HG03439 (cell line): Measurements from ENCODE around the gene LCE1D.

Experiments used
- ATAC-seq: cut with Tn5 transposase; IDR thresholded peaks from one replicate; pipeline ENCODE4 v1.9.1; 2021; ENCODE audit warnings: mild to moderate bottlenecking, moderate library complexity; ENCODE audit not compliant: unreplicated experiment

The LCE1D gene

DNA sequence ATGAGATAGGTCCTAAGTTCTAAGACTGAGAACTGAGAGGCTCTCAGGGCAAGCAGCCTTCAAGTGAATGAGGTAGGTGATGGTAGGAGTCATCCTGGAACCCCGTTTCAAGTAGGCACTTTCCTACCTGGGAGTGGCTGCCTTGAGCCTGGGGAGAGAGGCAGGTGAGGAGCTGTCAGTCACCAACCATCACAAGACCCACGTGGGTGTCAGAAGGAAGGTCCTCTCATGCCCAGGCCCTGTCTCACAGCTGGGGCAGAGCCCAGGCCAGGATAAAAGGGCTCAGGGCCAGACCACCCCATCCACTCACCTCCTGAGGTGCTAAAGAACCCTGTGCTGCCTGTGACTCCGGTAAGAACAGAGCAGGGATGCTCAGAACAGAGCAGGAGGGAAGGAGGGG, at the start of gene LCE1D:
LCE1D (plus strand) TSS at position 301 of the 400 bp plus-strand sequence. CDS start 1,074 bp downstream, outside the sequence.
- ATAC-seq = no peak

DNA sequence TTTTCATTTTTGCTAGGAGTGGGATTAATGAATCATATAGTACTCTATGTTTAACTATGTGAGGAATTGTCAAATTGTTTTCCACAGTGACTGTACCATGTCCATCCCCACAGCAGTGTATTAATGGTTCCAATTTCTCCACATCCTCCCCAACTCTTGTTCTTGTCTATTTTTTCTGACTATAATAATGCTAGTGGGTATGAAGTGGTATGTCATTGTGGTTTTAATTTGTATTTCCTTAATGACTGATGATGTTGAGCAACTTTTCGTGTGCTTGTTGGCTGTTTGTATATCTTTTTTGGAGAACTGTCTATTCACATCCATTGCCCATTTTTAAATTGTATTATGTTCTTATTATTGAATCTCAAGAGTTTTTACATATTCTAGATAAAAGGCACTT, 48.7 kb upstream of the LCE1D start:
- no peak for ATAC-seq

DNA sequence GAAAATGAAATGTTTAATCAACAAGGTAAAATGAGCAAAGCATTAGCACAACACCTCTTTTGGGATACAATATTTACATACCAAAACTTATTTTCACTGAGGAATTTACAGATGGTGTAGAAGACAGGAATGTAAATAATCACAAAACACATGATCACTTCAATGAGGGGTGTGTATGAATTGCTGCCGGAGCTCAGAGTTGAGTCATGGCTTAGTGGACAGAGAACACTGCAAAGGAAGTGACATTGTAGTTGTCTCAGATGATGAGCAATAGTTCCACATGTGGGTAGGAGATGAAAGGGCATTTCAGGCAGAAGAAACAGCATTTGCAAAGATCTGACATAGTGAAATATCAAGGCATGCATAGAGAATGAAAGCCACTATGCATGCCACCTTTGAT, 44.3 kb upstream of the LCE1D start:
- ATAC-seq = no peak

- ATAC-seq = no peak
Measured at GRCh38 chr1:152753586-152753985, 42.9 kb upstream of the LCE1D start.

DNA sequence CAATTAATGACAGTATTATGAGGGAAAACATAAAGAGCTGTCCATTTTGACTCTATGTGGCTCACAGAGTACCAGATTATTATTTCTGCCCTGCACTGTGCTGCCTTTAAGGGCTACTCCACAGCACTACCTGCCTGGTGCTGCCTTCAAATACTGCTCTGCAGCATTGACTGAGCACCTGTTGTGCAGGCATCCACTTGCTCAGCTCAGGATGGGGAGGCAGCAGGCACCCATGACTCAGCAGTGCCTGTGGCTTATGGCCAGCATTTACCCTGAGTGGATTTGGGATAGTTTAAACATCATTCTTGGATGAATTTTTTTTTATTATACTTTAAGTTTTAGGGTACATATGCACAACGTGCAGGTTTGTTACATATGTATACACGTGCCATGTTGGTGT, 39.6 kb upstream of the LCE1D start:
- no peak for ATAC-seq

- ATAC-seq = no peak
Measured at GRCh38 chr1:152757747-152758146, 38.8 kb upstream of the LCE1D start, which contains the start of gene KPRP. TSS of gene KPRP (plus strand) at chr1:152758025. CDS start at chr1:152759589, 1,564 bp downstream.

DNA sequence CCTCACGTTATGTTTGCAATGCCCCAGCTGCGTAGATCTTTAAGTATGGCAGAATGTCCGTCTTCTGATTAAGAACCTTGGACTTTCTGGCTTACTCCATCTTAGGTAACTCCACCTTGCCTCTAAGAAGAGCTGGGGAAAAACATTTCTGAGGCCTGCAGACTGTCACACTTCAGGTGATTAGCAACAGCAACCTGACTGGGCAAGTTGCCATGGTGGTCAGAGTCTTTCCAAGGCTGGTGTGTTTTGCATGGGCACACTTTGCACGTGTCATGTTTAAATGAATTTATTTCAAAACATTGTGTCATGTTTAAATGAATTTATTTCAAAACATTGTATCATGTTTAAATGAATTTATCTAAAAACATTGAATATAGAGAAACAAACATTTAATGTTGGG, 37.9 kb upstream of the LCE1D start:
- ATAC-seq = no peak

DNA sequence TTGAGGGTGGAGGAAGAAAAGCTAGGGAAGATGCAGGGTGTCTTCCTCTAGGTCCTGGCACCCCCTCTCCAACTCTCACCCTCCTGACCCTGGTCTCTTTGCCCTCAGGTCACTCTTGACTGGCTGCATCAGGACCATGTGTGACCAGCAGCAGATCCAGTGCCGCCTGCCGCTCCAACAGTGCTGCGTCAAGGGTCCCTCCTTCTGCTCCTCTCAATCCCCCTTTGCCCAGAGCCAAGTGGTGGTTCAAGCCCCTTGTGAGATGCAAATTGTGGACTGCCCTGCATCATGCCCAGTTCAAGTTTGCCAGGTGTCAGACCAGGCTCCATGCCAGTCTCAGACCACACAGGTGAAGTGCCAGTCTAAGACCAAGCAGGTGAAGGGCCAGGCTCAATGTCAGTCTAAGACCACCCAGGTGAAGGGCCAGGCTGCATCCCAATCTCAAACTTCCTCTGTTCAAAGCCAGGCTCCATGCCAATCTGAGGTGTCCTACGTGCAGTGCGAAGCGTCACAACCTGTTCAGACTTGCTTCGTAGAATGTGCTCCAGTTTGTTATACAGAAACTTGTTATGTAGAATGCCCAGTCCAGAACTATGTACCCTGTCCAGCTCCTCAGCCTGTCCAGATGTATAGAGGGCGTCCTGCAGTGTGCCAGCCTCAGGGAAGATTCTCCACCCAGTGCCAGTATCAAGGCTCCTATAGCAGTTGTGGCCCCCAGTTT, 36.9 kb upstream of the LCE1D start:
- ATAC-seq = no peak

DNA sequence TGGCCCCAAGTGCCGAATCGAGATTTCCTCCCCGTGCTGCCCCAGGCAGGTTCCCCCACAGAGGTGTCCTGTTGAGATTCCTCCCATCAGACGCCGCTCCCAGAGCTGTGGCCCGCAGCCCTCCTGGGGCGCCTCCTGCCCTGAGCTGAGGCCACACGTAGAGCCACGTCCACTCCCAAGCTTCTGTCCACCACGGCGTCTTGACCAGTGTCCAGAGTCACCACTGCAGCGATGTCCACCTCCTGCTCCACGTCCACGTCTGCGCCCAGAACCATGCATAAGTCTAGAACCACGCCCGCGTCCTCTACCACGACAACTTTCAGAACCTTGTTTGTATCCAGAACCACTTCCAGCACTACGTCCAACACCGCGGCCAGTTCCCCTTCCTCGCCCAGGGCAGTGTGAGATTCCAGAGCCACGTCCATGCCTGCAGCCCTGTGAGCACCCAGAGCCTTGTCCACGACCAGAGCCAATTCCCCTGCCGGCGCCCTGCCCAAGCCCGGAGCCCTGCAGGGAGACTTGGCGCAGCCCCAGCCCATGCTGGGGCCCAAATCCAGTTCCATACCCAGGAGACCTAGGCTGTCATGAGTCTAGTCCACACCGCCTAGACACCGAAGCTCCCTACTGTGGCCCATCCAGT, 35.9 kb upstream of the LCE1D start:
- ATAC-seq = no peak

DNA sequence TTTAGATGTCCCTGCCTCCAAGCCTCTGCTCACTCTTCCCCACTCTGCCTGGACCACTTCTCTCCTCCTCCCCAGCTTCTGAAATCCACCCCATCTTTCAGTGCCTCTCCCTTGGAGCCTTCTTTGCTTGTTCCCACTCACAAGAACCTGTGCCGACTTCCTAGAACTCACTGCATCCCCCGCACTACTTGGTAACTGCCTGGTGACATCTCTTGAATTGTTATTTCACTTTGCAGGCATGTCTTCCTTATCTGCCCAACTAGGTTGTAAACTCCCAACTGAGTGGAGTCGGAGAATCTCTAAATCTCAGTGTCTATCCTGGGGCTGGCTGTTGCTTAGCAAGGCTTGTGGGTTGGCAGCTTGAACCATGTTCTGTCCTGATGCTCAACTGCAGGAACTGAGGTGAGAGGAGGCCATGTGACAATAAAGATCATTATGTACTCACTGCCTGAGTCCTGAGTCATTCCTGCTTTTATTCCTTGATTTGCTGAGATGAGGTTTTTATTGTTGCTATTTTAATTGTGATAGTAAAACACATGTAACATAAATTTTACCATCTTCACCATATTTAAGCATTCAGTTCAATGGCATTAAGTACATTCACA, 34.8 kb upstream of the LCE1D start:
- ATAC-seq = no peak

DNA sequence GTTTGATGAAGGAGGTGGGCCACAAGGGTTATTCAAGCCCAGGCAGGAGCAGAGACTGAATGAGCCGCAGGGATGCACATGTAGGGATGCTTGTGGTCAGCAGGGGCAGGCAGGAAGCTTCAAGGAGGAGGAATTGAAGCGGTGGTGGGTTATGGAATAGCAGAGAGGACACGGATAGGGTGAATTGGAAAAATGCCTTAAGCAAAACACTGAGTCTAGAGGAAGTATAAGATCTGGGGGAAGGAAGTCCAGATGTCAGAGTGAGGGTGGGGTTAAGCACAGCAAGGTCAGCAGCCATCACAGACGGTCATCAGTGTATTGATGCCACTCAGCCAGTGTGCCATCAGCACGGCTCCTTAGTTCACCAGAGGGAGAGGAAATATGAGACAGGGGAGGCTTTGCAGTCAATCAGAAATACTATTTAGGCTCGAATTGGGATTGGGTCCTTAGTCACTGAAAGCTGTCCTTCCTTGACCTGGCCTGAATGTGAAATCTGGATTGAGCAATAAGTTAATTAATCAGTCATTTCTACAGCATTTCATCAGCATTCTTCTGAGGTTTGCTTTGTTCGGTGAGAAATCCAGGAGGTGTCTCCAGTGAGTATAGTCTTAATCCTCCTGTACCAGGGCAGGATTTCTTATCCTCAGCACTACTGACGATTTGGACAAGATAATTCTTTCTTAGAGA, 27.5 kb upstream of the LCE1D start:
- ATAC-seq = no peak

GRCh38 chr1:152770411-152770810, 26.1 kb upstream of the LCE1D start:
- ATAC-seq = no peak

GRCh38 chr1:152774875-152775274, 21.6 kb upstream of the LCE1D start, which contains the start of gene LCE1F:
TSS of gene LCE1F (plus strand) at chr1:152775140. CDS start at chr1:152776372, 1,232 bp downstream.
- no peak for ATAC-seq

GRCh38 chr1:152776361-152776760, 20.2 kb upstream of the LCE1D start:
- no peak for ATAC-seq

- ATAC-seq = no peak
Measured at GRCh38 chr1:152777510-152778137, 18.9 kb upstream of the LCE1D start.

DNA sequence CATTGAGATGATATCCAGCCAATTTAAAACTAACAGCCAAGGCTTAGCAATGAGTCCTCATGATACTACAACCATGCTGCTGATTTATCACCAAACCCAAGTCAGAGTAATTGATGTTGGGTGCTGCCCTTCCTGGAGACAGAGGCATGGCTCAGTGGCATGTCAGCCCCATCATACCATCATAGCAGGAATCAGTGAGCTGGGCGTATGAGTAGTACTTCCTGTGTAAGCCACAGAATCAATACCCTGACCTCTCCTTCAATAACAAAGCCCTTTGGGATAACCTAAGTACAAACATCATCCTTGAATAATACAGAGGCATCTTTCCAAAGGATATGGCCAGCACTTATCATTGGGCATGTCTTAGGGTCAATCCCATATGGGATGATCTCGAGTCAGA, 13.4 kb upstream of the LCE1D start:
- ATAC-seq = no peak

DNA sequence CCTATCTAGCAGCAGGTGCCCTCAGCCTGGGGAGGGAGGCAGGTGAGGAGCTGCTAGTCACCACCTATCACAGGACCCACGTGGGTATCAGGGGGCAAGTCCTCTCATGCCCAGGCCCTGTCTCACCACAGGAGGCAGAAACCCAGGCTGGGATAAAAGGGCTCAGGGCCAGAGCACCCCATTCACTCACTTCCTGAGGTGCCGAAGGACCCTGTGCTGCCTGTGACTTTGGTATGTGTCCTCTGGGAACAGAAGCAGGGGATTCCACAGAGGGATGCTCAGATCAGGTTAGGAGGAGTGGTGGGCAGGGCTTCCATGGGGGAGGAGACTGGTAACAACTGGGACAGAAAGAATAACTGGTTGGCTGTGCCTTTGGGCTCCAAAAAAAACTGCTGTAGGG, 10.4 kb upstream of the LCE1D start, which contains the start of gene LCE1E:
LCE1E (plus strand) TSS at position 181 of the 400 bp plus-strand sequence. CDS start 1,043 bp downstream, outside the sequence.
- ATAC-seq = no peak

DNA sequence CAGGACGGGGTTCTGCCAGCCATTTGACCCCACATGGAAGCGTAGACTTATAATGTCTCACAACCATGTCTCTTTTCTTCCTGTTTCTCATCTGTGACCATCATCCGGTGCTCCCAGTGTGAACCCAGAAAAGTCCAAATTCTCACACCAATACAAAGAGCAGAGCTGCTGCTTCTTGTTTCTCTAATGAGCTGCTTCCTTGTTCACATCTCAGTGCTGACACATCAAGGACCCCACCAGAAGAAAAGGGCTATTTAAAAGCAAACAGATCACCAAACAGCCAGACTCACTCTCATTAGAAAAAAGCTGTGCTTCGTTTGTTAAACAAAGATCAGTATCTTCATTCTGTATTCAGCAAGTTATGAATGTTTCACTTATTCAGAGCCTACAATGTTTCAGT, 835 bp upstream of the LCE1D start:
- no peak for ATAC-seq

GRCh38 chr1:152801333-152801732, 4.8 kb downstream of the LCE1D start:
- ATAC-seq = no peak

GRCh38 chr1:152806576-152806975, 10.1 kb downstream of the LCE1D start, which contains the start of gene LCE1C:
TSS of gene LCE1C (minus strand) at chr1:152806651. CDS start at chr1:152805478, 1,173 bp downstream.
- ATAC-seq = no peak

DNA sequence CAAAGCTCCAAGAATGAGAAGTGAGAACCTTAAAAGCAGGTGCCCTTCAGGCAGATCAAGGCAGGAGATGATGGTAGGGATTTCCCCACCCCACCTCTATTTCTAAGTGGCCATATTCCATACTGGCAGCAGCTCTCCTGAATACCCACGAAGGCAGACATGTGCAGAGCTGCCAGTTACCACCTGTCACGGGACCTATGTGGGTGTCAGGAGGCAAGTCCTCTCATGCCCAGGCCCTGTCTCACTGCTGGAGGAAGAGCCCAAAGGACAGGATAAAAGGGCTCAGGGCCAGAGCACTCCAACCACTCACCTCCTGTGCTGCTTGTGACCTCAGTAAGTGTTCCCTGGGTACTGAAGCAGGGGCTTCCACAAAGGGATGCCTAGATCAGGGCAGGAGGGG, 14.5 kb downstream of the LCE1D start:
- ATAC-seq = no peak
